Measurements from ENCODE around the gene GAS2L1. TPM values are rescaled to one million over a fixed set of nuclear protein-coding genes. Genes with fewer than 3 reads are reported as not detected.

Gene GAS2L1
- total RNA-seq, 1 experiment from 2014 or later, result 8.0 TPM

DNA sequence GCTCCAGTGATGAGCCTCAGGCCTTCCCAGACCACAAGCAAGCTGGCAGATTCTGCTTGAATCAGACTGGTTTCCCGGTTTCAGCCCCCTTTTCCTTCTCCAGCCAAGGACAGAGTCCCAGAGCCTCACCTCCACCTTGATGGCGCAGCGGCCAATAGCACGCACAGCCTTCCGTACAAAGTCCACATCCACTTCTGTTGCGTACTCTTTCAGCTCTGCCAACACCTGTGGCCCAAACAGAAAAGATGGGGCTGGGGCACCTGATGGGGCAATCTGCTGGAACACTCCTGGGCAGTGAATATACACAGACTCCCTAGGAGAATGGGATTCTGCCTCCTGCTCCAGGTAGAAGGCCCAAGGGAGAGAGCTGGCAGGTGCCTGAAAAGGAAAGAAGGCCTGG lies 44.6 kb downstream of the GAS2L1 start:
- H3K4me2 ChIP-seq (ENCODE audit: insufficient read depth, insufficient read length, low read length), result no peak overlapping the region
- no peaks in the 10 kb centered on the region for H3K4me1 ChIP-seq (ENCODE audit: insufficient read depth, low read length)
- H4K8ac ChIP-seq (replicated peaks; ENCODE audit: insufficient read length, low read depth, low read length), result no peak overlapping the region
- H2AK5ac ChIP-seq (ENCODE audit: insufficient read length, low read length), result no peak overlapping the region
- H3K56ac ChIP-seq (ENCODE audit: insufficient read length, low read depth, low read length), result no peak overlapping the region
- no peak overlapping the region for H4K5ac ChIP-seq (ENCODE audit: insufficient read length, low read depth, low read length)
- no peak overlapping the region for H2BK15ac ChIP-seq (ENCODE audit: low read depth, low read length)
- WGBS (ENCODE audit: extremely low coverage, insufficient read length, low lambda C conversion rate), result no CpG with 5 or more reads among the region's 6 CpGs
- Mint-ChIP-seq H3K36me3 (ENCODE audit: insufficient read depth in 1 of 3, low read depth in 3 of 3) (peaks cover 18 to 97% (median 63%) of the 10 kb centered on the region in 3 experiments), H3K4me3 (no peak overlapping the region), H3K4me1 (no peaks in the 10 kb centered on the region), H3K27me3 (ENCODE audit: low read depth) (no peaks in the 10 kb centered on the region), H3K9me3 (no peaks in the 10 kb centered on the region), H3K27ac (no peak overlapping the region; a peak in 1 of 7 replicates)
- H3K27ac ChIP-seq (ENCODE audit: insufficient read length, low read depth, low read length), result no peak overlapping the region
- H3K9me3 ChIP-seq (ENCODE audit: control insufficient read depth, low read depth, low read length), result no peaks in the 10 kb centered on the region
- no peak overlapping the region for H3K4ac ChIP-seq (ENCODE audit: low read depth, low read length)
- H3K14ac ChIP-seq (ENCODE audit: insufficient read depth, low read length), result no peak overlapping the region
- no peak overlapping the region for H2AFZ ChIP-seq (ENCODE audit: low read length)
- H4K91ac ChIP-seq (ENCODE audit: insufficient read length, low read depth, low read length), result no peak overlapping the region
- no peak overlapping the region for H3K18ac ChIP-seq (ENCODE audit: insufficient read length, low read depth, low read length)
- H2BK12ac ChIP-seq (ENCODE audit: insufficient read length, low read depth, low read length), result no peak overlapping the region
- no peak for DNase-seq
- TF ChIP-seq, protein P1, sequence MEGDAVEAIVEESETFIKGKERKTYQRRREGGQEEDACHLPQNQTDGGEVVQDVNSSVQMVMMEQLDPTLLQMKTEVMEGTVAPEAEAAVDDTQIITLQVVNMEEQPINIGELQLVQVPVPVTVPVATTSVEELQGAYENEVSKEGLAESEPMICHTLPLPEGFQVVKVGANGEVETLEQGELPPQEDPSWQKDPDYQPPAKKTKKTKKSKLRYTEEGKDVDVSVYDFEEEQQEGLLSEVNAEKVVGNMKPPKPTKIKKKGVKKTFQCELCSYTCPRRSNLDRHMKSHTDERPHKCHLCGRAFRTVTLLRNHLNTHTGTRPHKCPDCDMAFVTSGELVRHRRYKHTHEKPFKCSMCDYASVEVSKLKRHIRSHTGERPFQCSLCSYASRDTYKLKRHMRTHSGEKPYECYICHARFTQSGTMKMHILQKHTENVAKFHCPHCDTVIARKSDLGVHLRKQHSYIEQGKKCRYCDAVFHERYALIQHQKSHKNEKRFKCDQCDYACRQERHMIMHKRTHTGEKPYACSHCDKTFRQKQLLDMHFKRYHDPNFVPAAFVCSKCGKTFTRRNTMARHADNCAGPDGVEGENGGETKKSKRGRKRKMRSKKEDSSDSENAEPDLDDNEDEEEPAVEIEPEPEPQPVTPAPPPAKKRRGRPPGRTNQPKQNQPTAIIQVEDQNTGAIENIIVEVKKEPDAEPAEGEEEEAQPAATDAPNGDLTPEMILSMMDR (conservative IDR thresholded peaks at IDR 0.05), result no peak
- no peaks in the 10 kb centered on the region for H3K27me3 ChIP-seq (ENCODE audit: insufficient read depth, low read length)
- no peak overlapping the region for H3K23ac ChIP-seq (ENCODE audit: insufficient read length, low read depth, low read length)
- H2BK5ac ChIP-seq (ENCODE audit: insufficient read length, low read length), result no peak overlapping the region
- H3K23me2 ChIP-seq (ENCODE audit: insufficient read length, low read depth, low read length, poor library complexity, severe bottlenecking), result no peaks in the 10 kb centered on the region
- no peaks in the 10 kb centered on the region for H3K79me1 ChIP-seq (ENCODE audit: insufficient read depth, low read depth, low read length, poor library complexity, severe bottlenecking)
- H2BK20ac ChIP-seq (ENCODE audit: low read depth, low read length, poor library complexity, severe bottlenecking), result no peak overlapping the region
- H3K9ac ChIP-seq (ENCODE audit: extremely low read depth, insufficient read length, low read length), result no peak overlapping the region
- H3K79me2 ChIP-seq (ENCODE audit: insufficient read depth, low read length), result no peaks in the 10 kb centered on the region
- no peak overlapping the region for H2BK120ac ChIP-seq (ENCODE audit: low read depth, low read length, poor library complexity, severe bottlenecking)
- no peaks in the 10 kb centered on the region for H4K20me1 ChIP-seq (ENCODE audit: control insufficient read depth, insufficient read depth, insufficient read length)
- no peak overlapping the region for H3T11ph ChIP-seq (ENCODE audit: low read length)
